PC-3 (cell line): Measurements from ENCODE around the gene TSPAN1.

Experiments used
- EZH2 ChIP-seq: fragments of 300-600 bp; sonication (generic); IDR thresholded peaks from one replicate; pipeline ENCODE4 v1.6.1; 2017; ENCODE audit warnings: antibody characterized with exemption, mild to moderate bottlenecking, low read length; ENCODE audit not compliant: unreplicated experiment
- EZH2phosphoT487 ChIP-seq: fragments of 300-600 bp; sonication (generic); IDR thresholded peaks from 2 replicates; pipeline ENCODE4 v1.6.1; 2018; ENCODE audit warnings: mild to moderate bottlenecking, antibody characterized with exemption, low read length, borderline replicate concordance
- TF ChIP-seq, protein P1 (sequence below): fragments of 300-600 bp; sonication (generic); conservative IDR thresholded peaks from 2 replicates; pipeline ENCODE4 v1.5.1; 2017; ENCODE audit warnings: antibody characterized with exemption, low read depth, mild to moderate bottlenecking, low read length

DNA sequence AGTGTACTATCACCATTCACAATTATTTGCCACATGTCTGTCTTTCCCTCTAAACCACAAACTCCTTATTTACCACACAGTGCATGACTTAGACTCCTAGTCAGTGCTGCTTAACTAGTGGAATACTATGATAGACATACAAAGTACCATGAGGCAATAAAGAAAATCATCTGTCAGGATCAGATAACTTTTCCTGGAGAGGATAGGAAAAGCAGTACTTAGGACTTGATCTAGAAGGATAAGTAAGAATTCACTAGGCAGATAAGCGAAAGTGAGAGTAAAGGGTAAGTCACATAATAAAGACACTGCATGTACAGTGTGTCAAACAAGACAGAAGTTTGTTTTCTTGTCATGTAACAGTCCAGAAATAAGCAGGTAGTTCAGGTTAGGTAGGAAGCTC lies 21.2 kb upstream of the TSPAN1 start:
- TF ChIP-seq, protein P1, sequence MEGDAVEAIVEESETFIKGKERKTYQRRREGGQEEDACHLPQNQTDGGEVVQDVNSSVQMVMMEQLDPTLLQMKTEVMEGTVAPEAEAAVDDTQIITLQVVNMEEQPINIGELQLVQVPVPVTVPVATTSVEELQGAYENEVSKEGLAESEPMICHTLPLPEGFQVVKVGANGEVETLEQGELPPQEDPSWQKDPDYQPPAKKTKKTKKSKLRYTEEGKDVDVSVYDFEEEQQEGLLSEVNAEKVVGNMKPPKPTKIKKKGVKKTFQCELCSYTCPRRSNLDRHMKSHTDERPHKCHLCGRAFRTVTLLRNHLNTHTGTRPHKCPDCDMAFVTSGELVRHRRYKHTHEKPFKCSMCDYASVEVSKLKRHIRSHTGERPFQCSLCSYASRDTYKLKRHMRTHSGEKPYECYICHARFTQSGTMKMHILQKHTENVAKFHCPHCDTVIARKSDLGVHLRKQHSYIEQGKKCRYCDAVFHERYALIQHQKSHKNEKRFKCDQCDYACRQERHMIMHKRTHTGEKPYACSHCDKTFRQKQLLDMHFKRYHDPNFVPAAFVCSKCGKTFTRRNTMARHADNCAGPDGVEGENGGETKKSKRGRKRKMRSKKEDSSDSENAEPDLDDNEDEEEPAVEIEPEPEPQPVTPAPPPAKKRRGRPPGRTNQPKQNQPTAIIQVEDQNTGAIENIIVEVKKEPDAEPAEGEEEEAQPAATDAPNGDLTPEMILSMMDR, result no peak
- TF ChIP-seq EZH2phosphoT487, result no peak
- TF ChIP-seq EZH2, result no peak
